ENCODE data around the gene NOL9.

- TF ChIP-seq CTCF (conservative IDR thresholded peaks at IDR 0.05 in 1 of 2, IDR thresholded peaks at IDR 0.05 in 1 of 2; ENCODE audit: extremely low read depth in 1 of 2, insufficient read depth in 1 of 2, low read depth in 1 of 2, low read length in 2 of 2) = no peak
- TF ChIP-seq EZH2 (IDR thresholded peaks at IDR 0.05; ENCODE audit: borderline replicate concordance, low read length) = no peak
These were observed 23.7 kb downstream of the NOL9 start for GRCh38 chr1:6530504-6531160.

Measured in mammary epithelial cell (primary cell).